ENCODE data around the gene DESI1.

DNA sequence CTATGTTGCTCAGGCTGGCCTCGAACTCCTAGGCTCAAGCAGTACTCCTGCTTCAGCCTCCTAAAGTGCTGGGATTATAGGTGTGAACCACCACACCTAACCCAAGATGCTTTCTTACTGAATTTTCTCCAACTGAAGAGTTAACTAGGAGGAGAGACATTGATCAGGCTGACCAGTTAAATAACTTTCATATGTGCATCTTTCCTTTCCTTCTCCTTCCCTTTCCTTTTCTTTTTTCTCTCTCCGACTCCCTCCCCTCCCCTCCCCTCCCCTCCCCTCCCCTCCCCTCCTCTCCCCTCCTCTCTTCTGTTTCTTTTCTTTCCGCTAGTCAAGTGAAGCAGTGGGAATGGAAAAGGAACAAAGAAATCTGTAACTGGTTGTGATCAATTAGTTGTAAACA lies 26.9 kb upstream of the DESI1 start:
- TF ChIP-seq, protein P1, sequence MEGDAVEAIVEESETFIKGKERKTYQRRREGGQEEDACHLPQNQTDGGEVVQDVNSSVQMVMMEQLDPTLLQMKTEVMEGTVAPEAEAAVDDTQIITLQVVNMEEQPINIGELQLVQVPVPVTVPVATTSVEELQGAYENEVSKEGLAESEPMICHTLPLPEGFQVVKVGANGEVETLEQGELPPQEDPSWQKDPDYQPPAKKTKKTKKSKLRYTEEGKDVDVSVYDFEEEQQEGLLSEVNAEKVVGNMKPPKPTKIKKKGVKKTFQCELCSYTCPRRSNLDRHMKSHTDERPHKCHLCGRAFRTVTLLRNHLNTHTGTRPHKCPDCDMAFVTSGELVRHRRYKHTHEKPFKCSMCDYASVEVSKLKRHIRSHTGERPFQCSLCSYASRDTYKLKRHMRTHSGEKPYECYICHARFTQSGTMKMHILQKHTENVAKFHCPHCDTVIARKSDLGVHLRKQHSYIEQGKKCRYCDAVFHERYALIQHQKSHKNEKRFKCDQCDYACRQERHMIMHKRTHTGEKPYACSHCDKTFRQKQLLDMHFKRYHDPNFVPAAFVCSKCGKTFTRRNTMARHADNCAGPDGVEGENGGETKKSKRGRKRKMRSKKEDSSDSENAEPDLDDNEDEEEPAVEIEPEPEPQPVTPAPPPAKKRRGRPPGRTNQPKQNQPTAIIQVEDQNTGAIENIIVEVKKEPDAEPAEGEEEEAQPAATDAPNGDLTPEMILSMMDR (IDR thresholded peaks at IDR 0.05): no peak
- TF ChIP-seq POLR2A (IDR thresholded peaks at IDR 0.05): no peak

All from thyroid gland (tissue), 4 donors.